ENCODE measurements around the gene SFXN5.

The SFXN5 gene

DNA sequence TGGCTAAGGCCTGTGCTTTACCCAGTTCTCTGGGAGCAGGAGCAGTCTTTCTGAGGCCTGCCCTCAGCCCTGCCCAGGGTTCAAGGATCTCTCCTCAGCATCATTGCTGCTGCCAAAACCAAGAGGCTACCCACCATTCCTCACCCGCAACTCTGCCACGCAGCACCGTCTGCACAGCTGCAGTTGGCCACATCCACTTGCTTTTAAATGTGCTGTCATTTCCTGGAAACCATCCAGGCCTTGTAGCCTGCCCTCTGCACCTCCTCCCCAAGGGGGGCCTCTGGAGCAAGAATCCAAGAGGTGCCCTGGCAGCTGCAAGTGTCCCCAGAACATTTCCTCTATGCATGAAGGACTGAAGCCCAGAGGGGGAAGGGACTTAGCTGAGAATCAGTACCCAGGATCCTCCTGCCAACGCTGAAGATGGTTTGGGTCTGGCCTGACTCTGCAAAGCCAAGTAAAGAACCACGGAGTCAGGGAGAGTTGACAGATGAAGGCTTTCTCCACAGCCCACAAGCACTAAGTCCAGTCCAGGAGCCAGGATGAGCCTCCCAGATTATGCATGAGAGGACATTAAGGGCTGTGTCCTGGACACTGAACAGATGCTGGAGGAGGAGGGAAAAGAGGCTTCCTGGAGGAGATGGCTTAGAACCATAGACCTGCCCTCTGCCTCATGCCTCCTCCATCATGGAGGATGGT, 139.3 kb downstream of the SFXN5 start:
- Histone ChIP-seq H3K9ac (ENCODE audit: low read length) (no peak overlapping the region), H2AFZ (ENCODE audit: low read depth, low read length, severe bottlenecking) (no peak overlapping the region), H4K20me1 (ENCODE audit: low read depth, low read length) (no peaks in the 10 kb centered on the region), H3K27me3 (ENCODE audit: low read length) (no peaks in the 10 kb centered on the region), H3K27ac (ENCODE audit: low read depth, low read length) (no peak overlapping the region), H3K9me2 (replicated peaks; ENCODE audit: insufficient read depth, low read length) (no peaks in the 10 kb centered on the region), H3K4me2 (ENCODE audit: low read depth, low read length, poor library complexity, severe bottlenecking) (no peak overlapping the region), H3K9me3 (ENCODE audit: insufficient read depth, low read length) (no peaks in the 10 kb centered on the region), H3K36me3 (ENCODE audit: low read length) (no peaks in the 10 kb centered on the region), H3F3A (ENCODE audit: insufficient read depth) (no peaks in the 10 kb centered on the region), H3K4me3 (ENCODE audit: insufficient read depth, low read length, poor library complexity, severe bottlenecking) (no peak overlapping the region), H3K79me2 (ENCODE audit: insufficient read depth, low read length) (no peaks in the 10 kb centered on the region)
- no peak for TF ChIP-seq CTCF (IDR thresholded peaks at IDR 0.05; ENCODE audit: insufficient read depth, low read length, poor library complexity, severe bottlenecking)
- TF ChIP-seq EZH2phosphoT487 (conservative IDR thresholded peaks at IDR 0.05; ENCODE audit: low read length): no peak

DNA sequence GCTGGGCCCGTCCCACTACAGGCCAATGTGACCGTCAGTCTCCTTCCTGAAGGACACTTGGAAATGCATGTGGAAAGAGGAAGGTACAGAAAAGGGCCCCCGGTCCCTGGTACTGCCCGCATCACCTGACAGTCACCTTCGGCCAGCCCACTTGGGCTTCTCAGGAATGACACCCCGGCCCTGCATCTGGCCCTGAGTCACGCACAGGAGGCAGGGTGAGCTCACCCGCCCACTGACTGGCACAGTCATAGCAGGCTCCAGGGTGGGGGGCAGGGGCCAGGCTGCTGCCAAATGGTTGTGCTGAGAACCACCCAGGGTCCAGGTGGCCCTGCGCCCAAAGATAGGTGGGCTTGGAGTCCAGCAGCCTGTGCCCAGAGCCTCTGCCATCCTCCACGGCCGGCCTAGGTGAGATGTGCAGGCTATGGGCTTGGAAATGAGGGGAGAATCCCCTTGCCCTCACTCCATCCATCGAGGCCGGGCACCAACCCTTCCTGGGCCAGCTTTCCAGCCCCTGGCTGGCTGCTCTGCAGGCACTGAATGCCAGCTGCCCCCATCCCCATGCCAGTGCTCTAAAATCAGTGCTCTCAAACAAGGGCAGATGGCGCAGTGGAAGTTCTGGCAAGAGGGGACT, 140.1 kb downstream of the SFXN5 start:
- no peaks in the 10 kb centered on the region for H3K36me3 ChIP-seq (ENCODE audit: low read length)
- H3K27me3 ChIP-seq (ENCODE audit: low read length): no peaks in the 10 kb centered on the region
- H3K9ac ChIP-seq (ENCODE audit: low read length): no peak overlapping the region
- no peak overlapping the region for H3K4me3 ChIP-seq (ENCODE audit: insufficient read depth, low read length, poor library complexity, severe bottlenecking)
- no peaks in the 10 kb centered on the region for H3K9me3 ChIP-seq (ENCODE audit: insufficient read depth, low read length)
- no peak overlapping the region for H2AFZ ChIP-seq (ENCODE audit: low read depth, low read length, severe bottlenecking)
- H3K79me2 ChIP-seq (ENCODE audit: insufficient read depth, low read length): no peaks in the 10 kb centered on the region
- H4K20me1 ChIP-seq (ENCODE audit: low read depth, low read length): no peaks in the 10 kb centered on the region
- H3K4me2 ChIP-seq (ENCODE audit: low read depth, low read length, poor library complexity, severe bottlenecking): no peak overlapping the region
- no peak overlapping the region for H3K27ac ChIP-seq (ENCODE audit: low read depth, low read length)
- TF ChIP-seq EZH2phosphoT487 (conservative IDR thresholded peaks at IDR 0.05; ENCODE audit: low read length) (no peak), CTCF (IDR thresholded peaks at IDR 0.05; ENCODE audit: insufficient read depth, low read length, poor library complexity, severe bottlenecking) (no peak)
- H3K9me2 ChIP-seq (replicated peaks; ENCODE audit: insufficient read depth, low read length): no peaks in the 10 kb centered on the region
- no peaks in the 10 kb centered on the region for H3F3A ChIP-seq (ENCODE audit: insufficient read depth)

GRCh38 chr2:72929010-72929409, 142.5 kb downstream of the SFXN5 start:
- no peak overlapping the region for H3K4me2 ChIP-seq (ENCODE audit: low read depth, low read length, poor library complexity, severe bottlenecking)
- no peak overlapping the region for H3K27ac ChIP-seq (ENCODE audit: low read depth, low read length)
- no peaks in the 10 kb centered on the region for H3K9me3 ChIP-seq (ENCODE audit: insufficient read depth, low read length)
- no peaks in the 10 kb centered on the region for H3F3A ChIP-seq (ENCODE audit: insufficient read depth)
- no peak overlapping the region for H2AFZ ChIP-seq (ENCODE audit: low read depth, low read length, severe bottlenecking)
- H3K79me2 ChIP-seq (ENCODE audit: insufficient read depth, low read length): no peaks in the 10 kb centered on the region
- TF ChIP-seq CTCF (IDR thresholded peaks at IDR 0.05; ENCODE audit: insufficient read depth, low read length, poor library complexity, severe bottlenecking): no peak
- no peak for TF ChIP-seq EZH2phosphoT487 (conservative IDR thresholded peaks at IDR 0.05; ENCODE audit: low read length)
- no peaks in the 10 kb centered on the region for H4K20me1 ChIP-seq (ENCODE audit: low read depth, low read length)
- no peaks in the 10 kb centered on the region for H3K27me3 ChIP-seq (ENCODE audit: low read length)
- no peak overlapping the region for H3K4me3 ChIP-seq (ENCODE audit: insufficient read depth, low read length, poor library complexity, severe bottlenecking)
- H3K9ac ChIP-seq (ENCODE audit: low read length): no peak overlapping the region
- H3K9me2 ChIP-seq (replicated peaks; ENCODE audit: insufficient read depth, low read length): no peaks in the 10 kb centered on the region
- H3K36me3 ChIP-seq (ENCODE audit: low read length): no peaks in the 10 kb centered on the region
